H1 (cell line): ENCODE data around the gene PRXL2B. TPM values are rescaled to one million over a fixed set of nuclear protein-coding genes. Genes with fewer than 3 reads are reported as not detected.

ENCODE experiments used
- CTCF ChIA-PET: fragments of 300-600 bp; sonication (Branson Sonifier 250); formaldehyde crosslinking; loops from one replicate; lab custom pipeline; 2021; ENCODE audit not compliant: partially characterized antibody; lab: Charles Lee
- POLR2A ChIA-PET: fragments of 300-600 bp; sonication (Branson Sonifier 250); formaldehyde crosslinking; loops from one replicate; lab custom pipeline; 2021; ENCODE audit warnings: inconsistent platforms; ENCODE audit not compliant: partially characterized antibody; lab: Charles Lee
- DNase-seq, 2 experiments: peaks; one replicate each; pipeline versions ENCODE4 v3.0.0 to v3.0.0-alpha.2; 2010 to 2022; ENCODE audit warnings: low spot score in 2 of 2, low read depth in 1 of 2, mixed read lengths in 1 of 2
- FAIRE-seq: peaks from 2 replicates; lab custom pipeline; 2011; peaks lifted over from hg19 to GRCh38; lab: Jason Lieb, UNC
- H2AFZ ChIP-seq: 2 replicates; pipeline ENCODE4 v1.8.1; 2012; ENCODE audit warnings: low read length, inconsistent platforms
- H2AK5ac ChIP-seq: 2 replicates; pipeline ENCODE4 v1.6.1; 2013; ENCODE audit warnings: low read depth, low read length
- H2BK120ac ChIP-seq: replicated peaks from 2 replicates; pipeline ENCODE3; 2013; ENCODE audit warnings: low read depth, low read length, inconsistent platforms
- H2BK12ac ChIP-seq: 2 replicates; pipeline ENCODE4 v1.6.1; 2013; ENCODE audit warnings: low read depth, low read length
- H2BK15ac ChIP-seq: 2 replicates; pipeline ENCODE4 v1.6.1; 2013; ENCODE audit warnings: low read length
- H2BK20ac ChIP-seq: 2 replicates; pipeline ENCODE4 v1.6.1; 2013; ENCODE audit warnings: low read length
- H2BK5ac ChIP-seq: 2 replicates; pipeline ENCODE4 v1.6.1; 2013; ENCODE audit warnings: low read depth, low read length
- H3K14ac ChIP-seq: 2 replicates; pipeline ENCODE4 v1.6.1; 2013; ENCODE audit warnings: inconsistent platforms; ENCODE audit not compliant: insufficient read length
- H3K18ac ChIP-seq: 2 replicates; pipeline ENCODE4 v1.6.1; 2013; ENCODE audit warnings: low read length; ENCODE audit errors: extremely low read depth
- H3K23ac ChIP-seq: 2 replicates; pipeline ENCODE4 v1.6.1; 2013; ENCODE audit warnings: inconsistent platforms; ENCODE audit not compliant: insufficient read length
- H3K23me2 ChIP-seq: 2 replicates; pipeline ENCODE4 v1.6.1; 2013; ENCODE audit warnings: low read depth, low read length
- H3K27ac ChIP-seq: 2 replicates; pipeline ENCODE4 v1.6.1; 2011; ENCODE audit warnings: low read depth, low read length, inconsistent platforms
- H3K27me3 ChIP-seq, 4 experiments: replicated peaks in 1 of 4; 1 replicate in 1 of 4; 2 replicates in 3 of 4; pipeline versions ENCODE4 v1.6.1 to v1.8.1; 2011 to 2013; ENCODE audit warnings: low read length in 3 of 4, mild to moderate bottlenecking in 3 of 4, inconsistent platforms in 2 of 4, mixed read lengths in 2 of 4, moderate library complexity in 1 of 4; ENCODE audit not compliant: control insufficient read depth in 3 of 4, insufficient read depth in 3 of 4; ENCODE audit errors: extremely low read depth in 1 of 4
- H3K36me3 ChIP-seq, 4 experiments: 2 replicates each; pipeline versions ENCODE4 v1.6.1 to v1.8.1; 2011 to 2013; ENCODE audit warnings: mild to moderate bottlenecking in 4 of 4, low read length in 3 of 4, moderate library complexity in 2 of 4, control low read depth in 1 of 4, inconsistent platforms in 1 of 4; ENCODE audit not compliant: insufficient read depth in 4 of 4, control insufficient read depth in 2 of 4
- H3K4ac ChIP-seq: replicated peaks from 2 replicates; pipeline ENCODE3; 2013; ENCODE audit warnings: low read length, low read depth, mixed read lengths, inconsistent platforms; ENCODE audit not compliant: insufficient read length
- H3K4me1 ChIP-seq, 4 experiments: replicated peaks in 1 of 4; 1 replicate in 1 of 4; 2 replicates in 3 of 4; pipeline versions ENCODE4 v1.6.1 to v1.8.1; 2011 to 2013; ENCODE audit warnings: low read length in 3 of 4, inconsistent platforms in 2 of 4, mixed read lengths in 1 of 4; ENCODE audit not compliant: insufficient read depth in 4 of 4, control insufficient read depth in 3 of 4
- H3K4me2 ChIP-seq, 2 experiments: 2 replicates each; pipeline versions ENCODE4 v1.6.1 to v1.8.1; 2011 to 2013; ENCODE audit warnings: low read depth in 2 of 2, low read length in 2 of 2, control low read depth in 1 of 2, inconsistent platforms in 1 of 2, mild to moderate bottlenecking in 1 of 2; ENCODE audit not compliant: insufficient read depth in 1 of 2
- H3K4me3 ChIP-seq, 4 experiments: fragments of 200-600, 300-600 bp in 1 of 4; sonication (generic), shearing (Covaris generic), sonication (Bioruptor Twin) in 1 of 4; 2 replicates each; pipeline versions ENCODE4 v1.5.1 to v1.8.1; 2011 to 2016; ENCODE audit warnings: low read length in 4 of 4, low read depth in 3 of 4, control low read depth in 2 of 4, inconsistent platforms in 2 of 4, mild to moderate bottlenecking in 2 of 4, mixed read lengths in 1 of 4, moderate library complexity in 1 of 4; ENCODE audit not compliant: insufficient read depth in 2 of 4; ENCODE audit errors: extremely low read depth in 1 of 4
- H3K56ac ChIP-seq: replicated peaks from 2 replicates; pipeline ENCODE3; 2013; ENCODE audit warnings: low read depth, mild to moderate bottlenecking, mixed read lengths, low read length, inconsistent platforms; ENCODE audit not compliant: insufficient read length
- H3K79me1 ChIP-seq: 2 replicates; pipeline ENCODE4 v1.6.1; 2013; ENCODE audit warnings: low read depth, low read length, control low read depth
- H3K79me2 ChIP-seq, 2 experiments: 2 replicates each; pipeline versions ENCODE4 v1.6.1 to v1.8.1; 2012 to 2013; ENCODE audit warnings: low read length in 2 of 2, mild to moderate bottlenecking in 2 of 2, inconsistent platforms in 1 of 2; ENCODE audit not compliant: insufficient read depth in 2 of 2, control insufficient read depth in 1 of 2
- H3K9ac ChIP-seq, 4 experiments: replicated peaks in 1 of 4; 1 replicate in 1 of 4; 2 replicates in 3 of 4; pipeline versions ENCODE4 v1.6.1 to v1.8.1; 2011 to 2013; ENCODE audit warnings: low read depth in 3 of 4, low read length in 3 of 4, control low read depth in 2 of 4, mild to moderate bottlenecking in 2 of 4, moderate library complexity in 2 of 4, inconsistent platforms in 1 of 4; ENCODE audit errors: extremely low read depth in 1 of 4
- H3K9me3 ChIP-seq, 2 experiments: 2 replicates each; pipeline versions ENCODE4 v1.6.1 to v1.8.1; 2012 to 2013; ENCODE audit warnings: mild to moderate bottlenecking in 2 of 2, moderate library complexity in 2 of 2, control low read depth in 1 of 2, inconsistent platforms in 1 of 2, low read depth in 1 of 2, low read length in 1 of 2, mixed read lengths in 1 of 2; ENCODE audit not compliant: insufficient read depth in 2 of 2
- H4K20me1 ChIP-seq, 2 experiments: replicated peaks in 1 of 2; 2 replicates each; pipeline versions ENCODE3 to v1.8.1; 2011 to 2013; ENCODE audit warnings: inconsistent platforms in 2 of 2, low read length in 2 of 2, mild to moderate bottlenecking in 1 of 2; ENCODE audit not compliant: insufficient read depth in 2 of 2, control insufficient read depth in 1 of 2
- H4K5ac ChIP-seq: 2 replicates; pipeline ENCODE4 v1.6.1; 2013; ENCODE audit warnings: low read length, low read depth, mixed read lengths, inconsistent platforms; ENCODE audit not compliant: insufficient read length
- H4K8ac ChIP-seq: 2 replicates; pipeline ENCODE4 v1.8.0; 2013; ENCODE audit warnings: mild to moderate bottlenecking, moderate library complexity, low read length, inconsistent platforms; ENCODE audit not compliant: insufficient read depth; ENCODE audit errors: extremely low read depth
- H4K91ac ChIP-seq: replicated peaks from 2 replicates; pipeline ENCODE3; 2013; ENCODE audit warnings: low read length, mixed read lengths, inconsistent platforms; ENCODE audit not compliant: insufficient read length
- CHD2 ChIP-seq: IDR thresholded peaks from 2 replicates; pipeline ENCODE4 v1.6.1; 2012; ENCODE audit warnings: low read length, improper control_type of control experiment
- NRF1 ChIP-seq: IDR thresholded peaks from 2 replicates; pipeline ENCODE4 v1.6.1; 2011; ENCODE audit warnings: mild to moderate bottlenecking, low read depth, low read length, improper control_type of control experiment
- RAD21 ChIP-seq, 2 experiments: IDR thresholded peaks in 1 of 2; conservative IDR thresholded peaks in 1 of 2; 2 replicates each; pipeline ENCODE4 v1.6.1; 2011; ENCODE audit warnings: low read depth in 2 of 2, low read length in 2 of 2, improper control_type of control experiment in 1 of 2, inconsistent platforms in 1 of 2, mild to moderate bottlenecking in 1 of 2, moderate library complexity in 1 of 2
- TCF12 ChIP-seq: IDR thresholded peaks from 2 replicates; pipeline ENCODE4 v1.6.1; 2011; ENCODE audit warnings: low read depth, mild to moderate bottlenecking, low read length
- WGBS, 2 experiments: shearing (Covaris generic) in 1 of 2; methylation state at CpG; one replicate each; pipeline versions ENCODE4 v1.1.6 to v1.1.7; 2013 to 2015; ENCODE audit warnings: low lambda C conversion rate in 2 of 2, mixed read lengths in 2 of 2, inconsistent platforms in 1 of 2, low coverage in 1 of 2, missing lambda C conversion rate in 1 of 2; ENCODE audit not compliant: insufficient replicate concordance in 2 of 2, insufficient coverage in 1 of 2, insufficient read length in 1 of 2; ENCODE audit errors: extremely low coverage in 1 of 2, missing lambda C conversion rate in 1 of 2; 5-methylcytosine and 5-hydroxymethylcytosine counted together
- polyA plus RNA-seq, 7 experiments: library from polyadenylated mRNA; depleted of rRNA in 3 of 7; stranded (reverse) in 5 of 7; unstranded in 2 of 7; fragments of >200 nt in 5 of 7; fragments of 200-250 nt in 2 of 7; gene quantifications; 1 replicate in 5 of 7; 2 replicates in 1 of 7; 4 replicates in 1 of 7; pipeline versions ENCODE4 v1.2.1 to v1.2.3, GENCODE V29; 2011 to 2013; ENCODE audit warnings: missing spikeins in 2 of 7, mixed read lengths in 2 of 7
- total RNA-seq: library from RNA; stranded (reverse); fragmentation: NEBNext Ultra II Directional; extraction: Animal tissue kit (Norgen Biotek cat#: 25700); gene quantifications from 2 replicates; pipeline ENCODE4 v1.2.1, GENCODE V29; 2021
- TF ChIP-seq, protein P1 (sequence below), 3 experiments: IDR thresholded peaks; 1 replicate in 2 of 3; 2 replicates in 1 of 3; pipeline versions ENCODE4 v1.5.1 to v1.6.1; 2011; ENCODE audit warnings: low read length in 3 of 3, mild to moderate bottlenecking in 3 of 3, inconsistent platforms in 2 of 3, low read depth in 1 of 3, moderate library complexity in 1 of 3; ENCODE audit not compliant: insufficient read depth in 1 of 3; ENCODE audit errors: control extremely low read depth in 1 of 3

PRXL2B gene
- total and polyA plus RNA-seq, 2 of the 8 experiments (the other 6 are each of a cell fraction or from before 2014, with no cell fraction given): 35.3 to 46.0 TPM

GRCh38 chr1:2605509-2606395 lies 19.2 kb downstream of the PRXL2B start:
- CTCF ChIA-PET: interaction anchor here (0.6 to 1.1 kb wide), 2 partner anchors 44 to 1649 kb away, joined by 3 to 4 read pairs; no protein-coding TSS in a partner anchor
- DNase-seq: peak in 1 of 2 experiments; percentile 32
- no peak overlapping the region for H3K4ac ChIP-seq
- no peaks in the 10 kb centered on the region for H3K79me2 ChIP-seq
- TF ChIP-seq TCF12 (no peak), CHD2 (no peak), RAD21 (IDR thresholded peaks at IDR 0.05 in 1 of 2, conservative IDR thresholded peaks at IDR 0.05 in 1 of 2; ENCODE audit: low read depth in 2 of 2, low read length in 2 of 2) (no peak), NRF1 (no peak)
- TF ChIP-seq, protein P1, sequence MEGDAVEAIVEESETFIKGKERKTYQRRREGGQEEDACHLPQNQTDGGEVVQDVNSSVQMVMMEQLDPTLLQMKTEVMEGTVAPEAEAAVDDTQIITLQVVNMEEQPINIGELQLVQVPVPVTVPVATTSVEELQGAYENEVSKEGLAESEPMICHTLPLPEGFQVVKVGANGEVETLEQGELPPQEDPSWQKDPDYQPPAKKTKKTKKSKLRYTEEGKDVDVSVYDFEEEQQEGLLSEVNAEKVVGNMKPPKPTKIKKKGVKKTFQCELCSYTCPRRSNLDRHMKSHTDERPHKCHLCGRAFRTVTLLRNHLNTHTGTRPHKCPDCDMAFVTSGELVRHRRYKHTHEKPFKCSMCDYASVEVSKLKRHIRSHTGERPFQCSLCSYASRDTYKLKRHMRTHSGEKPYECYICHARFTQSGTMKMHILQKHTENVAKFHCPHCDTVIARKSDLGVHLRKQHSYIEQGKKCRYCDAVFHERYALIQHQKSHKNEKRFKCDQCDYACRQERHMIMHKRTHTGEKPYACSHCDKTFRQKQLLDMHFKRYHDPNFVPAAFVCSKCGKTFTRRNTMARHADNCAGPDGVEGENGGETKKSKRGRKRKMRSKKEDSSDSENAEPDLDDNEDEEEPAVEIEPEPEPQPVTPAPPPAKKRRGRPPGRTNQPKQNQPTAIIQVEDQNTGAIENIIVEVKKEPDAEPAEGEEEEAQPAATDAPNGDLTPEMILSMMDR (IDR thresholded peaks at IDR 0.05; ENCODE audit: control extremely low read depth in 1 of 3, insufficient read depth in 1 of 3, low read depth in 1 of 3, low read length in 3 of 3): no peak
- TF ChIP-seq, all 59 proteins: peak for 0
- no peak overlapping the region for H2BK20ac ChIP-seq
- no peak overlapping the region for H3K9ac ChIP-seq
- H4K5ac ChIP-seq: no peak overlapping the region
- 0 out of 7 replicates have a peak, but pooled peaks cover 0 to 3% (median 0%) of the 10 kb centered on the region in 4 experiments for H3K27me3 ChIP-seq
- no peak overlapping the region for H4K91ac ChIP-seq
- 94% methylated on average over 16 of the region's 48 CpGs; no CpG with 5 or more reads in 1 of the 2 experiments for WGBS, 2 experiments
- H3K36me3 ChIP-seq: no peaks in the 10 kb centered on the region
- no peak overlapping the region for H4K8ac ChIP-seq
- H2BK12ac ChIP-seq: no peak overlapping the region
- no peak overlapping the region for H3K18ac ChIP-seq
- H3K27ac ChIP-seq: no peak overlapping the region
- no peak overlapping the region for H2AFZ ChIP-seq
- POLR2A ChIA-PET: interaction anchor here (1.1 kb wide), 1 partner anchor 20 kb away, joined by 4 read pairs; the partner anchor contains the start of gene PRXL2B
- no peak overlapping the region for H2AK5ac ChIP-seq
- no peaks in the 10 kb centered on the region for H4K20me1 ChIP-seq
- H3K4me2 ChIP-seq: no peak overlapping the region
- H3K79me1 ChIP-seq: no peaks in the 10 kb centered on the region
- no peak overlapping the region for H2BK15ac ChIP-seq
- H3K9me3 ChIP-seq: no peaks in the 10 kb centered on the region
- H3K56ac ChIP-seq: no peak overlapping the region
- no peak overlapping the region for H2BK5ac ChIP-seq
- no peak overlapping the region for H2BK120ac ChIP-seq
- H3K4me3 ChIP-seq: no peak overlapping the region
- H3K23me2 ChIP-seq: no peaks in the 10 kb centered on the region
- no peaks in the 10 kb centered on the region; a peak in 1 of 7 replicates for H3K4me1 ChIP-seq
- H3K14ac ChIP-seq: no peak overlapping the region
- no peak overlapping the region for H3K23ac ChIP-seq
- no peak for FAIRE-seq
